Panc1 (cell line): ENCODE measurements around the gene CHSY1.

Experiments
- TF ChIP-seq, protein P1 (sequence below): fragments of 450-650 bp; IDR thresholded peaks from 2 replicates; pipeline ENCODE4 v1.5.1; 2017; ENCODE audit warnings: mild to moderate bottlenecking
- TF ChIP-seq, protein P2 (sequence below), 2 experiments: IDR thresholded peaks; 2 replicates each; pipeline ENCODE4 v1.6.1; 2011 to 2012; ENCODE audit warnings: low read depth in 2 of 2, control low read depth in 1 of 2, low read length in 1 of 2, mild to moderate bottlenecking in 1 of 2, moderate library complexity in 1 of 2; ENCODE audit not compliant: insufficient read depth in 1 of 2

DNA sequence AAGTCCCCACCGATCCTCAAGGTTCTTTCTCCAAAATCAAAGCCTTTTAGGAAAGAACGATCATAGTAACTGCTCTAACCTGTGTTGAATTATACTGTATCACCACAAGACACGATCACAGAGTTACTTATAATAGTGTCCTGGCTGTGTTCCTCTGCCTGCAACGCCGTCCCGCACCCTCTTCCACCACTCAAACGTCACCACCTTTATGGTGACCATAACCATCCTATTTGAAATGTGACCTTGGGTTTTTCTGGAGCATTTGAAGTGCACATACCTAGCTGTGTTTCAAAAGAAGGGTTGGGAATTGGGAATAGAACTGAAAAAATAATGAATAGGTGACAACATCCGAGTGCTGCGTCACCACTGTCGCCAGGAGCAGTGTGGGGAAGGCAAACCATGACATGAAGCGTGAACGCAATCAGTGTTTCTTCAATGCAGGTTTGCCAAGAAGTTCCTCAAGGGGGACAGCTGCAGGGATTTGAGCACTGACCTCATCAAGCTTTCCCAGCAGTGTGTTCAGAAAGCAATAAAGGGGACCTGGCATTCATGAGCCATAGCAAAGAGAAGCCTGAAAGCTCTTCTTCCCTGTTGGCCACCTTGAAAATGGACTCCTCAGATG, 26.2 kb upstream of the CHSY1 start:
- TF ChIP-seq, protein P1, sequence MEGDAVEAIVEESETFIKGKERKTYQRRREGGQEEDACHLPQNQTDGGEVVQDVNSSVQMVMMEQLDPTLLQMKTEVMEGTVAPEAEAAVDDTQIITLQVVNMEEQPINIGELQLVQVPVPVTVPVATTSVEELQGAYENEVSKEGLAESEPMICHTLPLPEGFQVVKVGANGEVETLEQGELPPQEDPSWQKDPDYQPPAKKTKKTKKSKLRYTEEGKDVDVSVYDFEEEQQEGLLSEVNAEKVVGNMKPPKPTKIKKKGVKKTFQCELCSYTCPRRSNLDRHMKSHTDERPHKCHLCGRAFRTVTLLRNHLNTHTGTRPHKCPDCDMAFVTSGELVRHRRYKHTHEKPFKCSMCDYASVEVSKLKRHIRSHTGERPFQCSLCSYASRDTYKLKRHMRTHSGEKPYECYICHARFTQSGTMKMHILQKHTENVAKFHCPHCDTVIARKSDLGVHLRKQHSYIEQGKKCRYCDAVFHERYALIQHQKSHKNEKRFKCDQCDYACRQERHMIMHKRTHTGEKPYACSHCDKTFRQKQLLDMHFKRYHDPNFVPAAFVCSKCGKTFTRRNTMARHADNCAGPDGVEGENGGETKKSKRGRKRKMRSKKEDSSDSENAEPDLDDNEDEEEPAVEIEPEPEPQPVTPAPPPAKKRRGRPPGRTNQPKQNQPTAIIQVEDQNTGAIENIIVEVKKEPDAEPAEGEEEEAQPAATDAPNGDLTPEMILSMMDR, result no peak
- TF ChIP-seq, protein P2, sequence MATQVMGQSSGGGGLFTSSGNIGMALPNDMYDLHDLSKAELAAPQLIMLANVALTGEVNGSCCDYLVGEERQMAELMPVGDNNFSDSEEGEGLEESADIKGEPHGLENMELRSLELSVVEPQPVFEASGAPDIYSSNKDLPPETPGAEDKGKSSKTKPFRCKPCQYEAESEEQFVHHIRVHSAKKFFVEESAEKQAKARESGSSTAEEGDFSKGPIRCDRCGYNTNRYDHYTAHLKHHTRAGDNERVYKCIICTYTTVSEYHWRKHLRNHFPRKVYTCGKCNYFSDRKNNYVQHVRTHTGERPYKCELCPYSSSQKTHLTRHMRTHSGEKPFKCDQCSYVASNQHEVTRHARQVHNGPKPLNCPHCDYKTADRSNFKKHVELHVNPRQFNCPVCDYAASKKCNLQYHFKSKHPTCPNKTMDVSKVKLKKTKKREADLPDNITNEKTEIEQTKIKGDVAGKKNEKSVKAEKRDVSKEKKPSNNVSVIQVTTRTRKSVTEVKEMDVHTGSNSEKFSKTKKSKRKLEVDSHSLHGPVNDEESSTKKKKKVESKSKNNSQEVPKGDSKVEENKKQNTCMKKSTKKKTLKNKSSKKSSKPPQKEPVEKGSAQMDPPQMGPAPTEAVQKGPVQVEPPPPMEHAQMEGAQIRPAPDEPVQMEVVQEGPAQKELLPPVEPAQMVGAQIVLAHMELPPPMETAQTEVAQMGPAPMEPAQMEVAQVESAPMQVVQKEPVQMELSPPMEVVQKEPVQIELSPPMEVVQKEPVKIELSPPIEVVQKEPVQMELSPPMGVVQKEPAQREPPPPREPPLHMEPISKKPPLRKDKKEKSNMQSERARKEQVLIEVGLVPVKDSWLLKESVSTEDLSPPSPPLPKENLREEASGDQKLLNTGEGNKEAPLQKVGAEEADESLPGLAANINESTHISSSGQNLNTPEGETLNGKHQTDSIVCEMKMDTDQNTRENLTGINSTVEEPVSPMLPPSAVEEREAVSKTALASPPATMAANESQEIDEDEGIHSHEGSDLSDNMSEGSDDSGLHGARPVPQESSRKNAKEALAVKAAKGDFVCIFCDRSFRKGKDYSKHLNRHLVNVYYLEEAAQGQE (IDR thresholded peaks at IDR 0.05; ENCODE audit: insufficient read depth in 1 of 2, low read depth in 2 of 2, low read length in 1 of 2), result no peak
